K562 (cell line): ENCODE results near the gene STING1. TPM values are rescaled to one million over a fixed set of nuclear protein-coding genes. Genes with fewer than 3 reads are reported as not detected.
"Not testable (repeated sequence)": the region's sequence is repeated elsewhere in the genome, so short reads cannot be mapped to it uniquely, and the experiment has no call there.

Experiments used
- ATAC-seq: fragments of 200-7000 bp; cut with Tn5 transposase; 3 replicates; pipeline ENCODE4 v1.9.1; 2020; ENCODE audit warnings: moderate library complexity
- BruUV-seq: library from RNA; stranded (reverse); fragments of 400-500 nt; replicated peaks from 2 replicates; lab custom pipeline; 2021; lab: Mats Ljungman, UMichigan
- CTCF ChIA-PET: fragments of 300-600 bp; formaldehyde crosslinking; extraction: SDS; loops from one replicate; lab custom pipeline; 2021; ENCODE audit warnings: low intra/inter-chr PET ratio; lab: Yijun Ruan, JAX
- POLR2A ChIA-PET: fragments of 300-600, 350-650 bp; sonication (Branson Sonifier 250); formaldehyde crosslinking; extraction: SDS; loops from one replicate; lab custom pipeline; 2021; ENCODE audit warnings: antibody characterized with exemption, inconsistent platforms; lab: Yijun Ruan, JAX
- DNase-seq, 4 experiments: peaks; one replicate each; pipeline versions ENCODE4 v3.0.0 to v3.0.0-alpha.2; 2011 to 2018; ENCODE audit warnings: low spot score in 3 of 4, mixed read lengths in 3 of 4; ENCODE audit errors: extremely low read depth in 1 of 4
- FAIRE-seq: peaks from 2 replicates; lab custom pipeline; 2011; peaks lifted over from hg19 to GRCh38; lab: Jason Lieb, UNC
- H2AFZ ChIP-seq: 2 replicates; pipeline ENCODE4 v1.6.0; 2011; ENCODE audit warnings: low read depth, low read length, control low read depth, inconsistent platforms
- H3K27ac ChIP-seq: fragments of 200-600 bp; 3 replicates; pipeline ENCODE4 v1.8.0; 2011; ENCODE audit warnings: low read depth, mild to moderate bottlenecking, control low read depth, inconsistent platforms, low read length, moderate library complexity, mixed read lengths; ENCODE audit errors: extremely low read depth
- H3K27me3 ChIP-seq, 2 experiments: fragments of 300-600 bp in 1 of 2; 2 replicates in 1 of 2; 3 replicates in 1 of 2; pipeline versions ENCODE4 v1.6.0 to v1.8.0; 2011; ENCODE audit warnings: inconsistent platforms in 2 of 2, low read length in 2 of 2, mild to moderate bottlenecking in 1 of 2, mixed read lengths in 1 of 2, moderate library complexity in 1 of 2; ENCODE audit not compliant: control insufficient read depth in 2 of 2, insufficient read depth in 2 of 2
- H3K36me3 ChIP-seq: fragments of 300-600 bp; 3 replicates; pipeline ENCODE4 v1.8.0; 2011; ENCODE audit warnings: mild to moderate bottlenecking, low read length, inconsistent platforms; ENCODE audit not compliant: control insufficient read depth, insufficient read depth
- H3K4me1 ChIP-seq, 2 experiments: fragments of 200-600 bp in 1 of 2; replicated peaks in 1 of 2; 2 replicates in 1 of 2; 3 replicates in 1 of 2; pipeline versions ENCODE4 v1.5.1 to v1.8.0; 2011; ENCODE audit warnings: inconsistent platforms in 2 of 2, low read length in 2 of 2, mild to moderate bottlenecking in 1 of 2, mixed read lengths in 1 of 2, moderate library complexity in 1 of 2; ENCODE audit not compliant: control insufficient read depth in 2 of 2, insufficient read depth in 2 of 2
- H3K4me2 ChIP-seq: 2 replicates; pipeline ENCODE4 v1.6.1; 2011; ENCODE audit warnings: low read length, control low read depth, inconsistent platforms, mixed read lengths; ENCODE audit not compliant: insufficient read depth
- H3K4me3 ChIP-seq: fragments of 200-600 bp; sonication (generic), shearing (Covaris generic); 2 replicates; pipeline ENCODE4 v1.5.1; 2016; ENCODE audit warnings: control low read depth, inconsistent platforms
- H3K79me2 ChIP-seq: fragments of 200-600 bp; 3 replicates; pipeline ENCODE4 v1.8.0; 2011; ENCODE audit warnings: low read length, inconsistent platforms; ENCODE audit not compliant: control insufficient read depth, insufficient read depth
- H3K9ac ChIP-seq, 2 experiments: 2 replicates each; pipeline versions ENCODE4 v1.6.0 to v1.6.1; 2011; ENCODE audit warnings: low read depth in 2 of 2, low read length in 2 of 2, control low read depth in 1 of 2, inconsistent platforms in 1 of 2, mild to moderate bottlenecking in 1 of 2, mixed read lengths in 1 of 2; ENCODE audit not compliant: insufficient read depth in 1 of 2
- H3K9me1 ChIP-seq: one replicate; pipeline ENCODE4 v1.6.0; 2011; ENCODE audit warnings: inconsistent platforms, mild to moderate bottlenecking, low read length, moderate library complexity; ENCODE audit not compliant: control insufficient read depth, insufficient read depth
- H3K9me3 ChIP-seq: replicated peaks from 2 replicates; pipeline ENCODE4 v1.5.1; 2011; ENCODE audit warnings: low read depth, low read length, inconsistent platforms; ENCODE audit not compliant: control insufficient read depth, insufficient read depth
- H4K20me1 ChIP-seq: replicated peaks from 2 replicates; pipeline ENCODE4 v1.6.1; 2011; ENCODE audit warnings: low read length, inconsistent platforms, mixed read lengths; ENCODE audit not compliant: control insufficient read depth, insufficient read depth
- ELF2 ChIP-seq: fragments of 250-450 bp; sonication (Bioruptor Pico); IDR thresholded peaks from 2 replicates; pipeline ENCODE4 v1.5.0; 2021; ENCODE audit warnings: mild to moderate bottlenecking
- FOXK1 ChIP-seq: sonication (generic); formaldehyde crosslinking; IDR thresholded peaks from 2 replicates; pipeline ENCODE4 v1.8.0; 2022; ENCODE audit warnings: missing genetic modification reagents, mild to moderate bottlenecking, borderline replicate concordance
- HLTF ChIP-seq: fragments of 450-650 bp; IDR thresholded peaks from 2 replicates; pipeline ENCODE4 v1.6.1; 2016
- OTX1 ChIP-seq: fragments of 450-650 bp; formaldehyde crosslinking; IDR thresholded peaks from 2 replicates; pipeline ENCODE4 v1.4.0; 2022; ENCODE audit warnings: mild to moderate bottlenecking
- TRIM24 ChIP-seq, 2 experiments: fragments of 450-650 bp; IDR thresholded peaks; 2 replicates each; pipeline ENCODE4 v1.6.1; 2016
- ZKSCAN8 ChIP-seq: fragments of 200-800 bp; sonication (Bioruptor generic); IDR thresholded peaks from 2 replicates; pipeline ENCODE4 v1.6.1; 2016; ENCODE audit warnings: missing genetic modification characterization, missing compliant biosample characterization
- ZNF584 ChIP-seq: fragments of 200-800 bp; sonication (Bioruptor generic); IDR thresholded peaks from 2 replicates; pipeline ENCODE4 v1.6.1; 2016; ENCODE audit warnings: low read depth, mild to moderate bottlenecking, missing genetic modification characterization, missing compliant biosample characterization
- ZNF639 ChIP-seq, 2 experiments: fragments of 200-800 bp in 1 of 2; sonication (Bioruptor generic) in 1 of 2; sonication (generic) in 1 of 2; formaldehyde crosslinking in 1 of 2; IDR thresholded peaks in 1 of 2; conservative IDR thresholded peaks in 1 of 2; 2 replicates each; pipeline versions ENCODE4 v1.5.0 to v1.6.1; 2016 to 2020; ENCODE audit warnings: missing compliant biosample characterization in 1 of 2, missing genetic modification characterization in 1 of 2, missing genetic modification reagents in 1 of 2
- ZNF740 ChIP-seq, 3 experiments: fragments of 200-800 bp in 1 of 3; sonication (Bioruptor generic) in 1 of 3; sonication (generic) in 1 of 3; formaldehyde crosslinking in 1 of 3; IDR thresholded peaks; 2 replicates each; pipeline versions ENCODE4 v1.6.1 to v1.8.0; 2016 to 2022; ENCODE audit warnings: mild to moderate bottlenecking in 2 of 3, missing compliant biosample characterization in 2 of 3, missing genetic modification characterization in 2 of 3, missing genetic modification reagents in 1 of 3
- WGBS: fragments of 100-300 bp; shearing (Covaris generic); methylation state at CpG from one replicate; pipeline ENCODE4 v1.1.6; 2016; ENCODE audit warnings: low coverage, mixed read lengths; ENCODE audit not compliant: insufficient coverage; ENCODE audit errors: missing lambda C conversion rate; 5-methylcytosine and 5-hydroxymethylcytosine counted together
- in situ Hi-C: fragments of 300-500 bp; cut with MboI; formaldehyde crosslinking; loops from 4 replicates; pipeline ENCODE4 v1.15.0; 2018; ENCODE audit warnings: inconsistent platforms, mixed read lengths
- intact Hi-C: fragments of 100-400 bp; cut with micrococcal nuclease; formaldehyde crosslinking; loops from 2 replicates; pipeline ENCODE4 v1.14.2; 2022
- polyA plus RNA-seq, 8 experiments: library from polyadenylated mRNA; depleted of rRNA in 4 of 8; stranded (reverse) in 5 of 8; unstranded in 3 of 8; fragments of >200 nt; fragmentation: Nextera tagmentation in 2 of 8; fragmentation: Illumina TruSeq in 1 of 8; extraction: Ambion mirVana in 2 of 8; extraction: Trizol in 1 of 8; gene quantifications; 2 replicates each; pipeline versions ENCODE4 v1.2.1 to v1.2.3, GENCODE V29; 2011 to 2014; ENCODE audit warnings: inconsistent platforms in 1 of 8, missing spikeins in 1 of 8
- total RNA-seq, 7 experiments: library from RNA; depleted of rRNA in 6 of 7; stranded (reverse); fragments of >200 nt in 6 of 7; fragmentation: Illumina TruSeq in 2 of 7; extraction: Trizol in 2 of 7; gene quantifications; 2 replicates each; pipeline versions ENCODE4 v1.2.1 to v1.2.3, GENCODE V29; 2011 to 2021; ENCODE audit warnings: low replicate concordance in 1 of 7

Gene STING1
- total and polyA plus RNA-seq, 9 of the 15 experiments (the other 6 are each of a cell fraction or from before 2014, with no cell fraction given) = 20.8 to 69.1 (median 44.7) TPM

DNA sequence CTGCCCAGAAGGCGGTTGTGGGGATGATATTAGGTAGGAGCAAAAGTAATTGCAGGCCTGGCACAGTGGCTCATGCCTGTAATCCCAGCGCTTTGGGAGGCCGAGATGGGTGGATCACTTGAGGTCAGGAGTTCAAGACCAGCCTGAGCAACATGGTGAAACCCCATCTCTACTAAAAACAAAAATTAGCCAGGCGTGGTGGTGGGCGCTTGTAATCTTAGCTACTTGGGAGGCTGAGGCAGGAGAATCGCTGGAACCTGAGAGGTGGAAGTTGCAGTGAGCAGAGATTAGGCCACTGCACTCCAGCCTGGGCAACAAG lies 291 bp upstream of the STING1 start:
- peak overlapping the region in 1 of 2 experiments; percentile 80; a peak in 2 of 4 replicates for H3K9ac ChIP-seq
- peak overlapping the region; percentile 98 for H3K27ac ChIP-seq

More for the DNA sequence above, 291 bp upstream of the STING1 start:
- intact Hi-C loops = loop anchor here (1.0 to 2.0 kb wide), 3 partner anchors 20 to 80 kb away; no protein-coding TSS in a partner anchor
- DNase-seq; BruUV-seq; in situ Hi-C loops; H3K9me1 ChIP-seq; H4K20me1 ChIP-seq; ATAC-seq; H3K4me3 ChIP-seq; H3K27me3 ChIP-seq; CTCF ChIA-PET; H3K9me3 ChIP-seq; FAIRE-seq; TF ChIP-seq ZNF740 (CRISPR knock-in tag; IDR thresholded peaks at IDR 0.05): not testable (repeated sequence)
- Histone ChIP-seq H3K4me1 (peaks cover 47 to 48% of the 10 kb centered on the region in 2 experiments), H2AFZ (peak overlapping the region; percentile 99), H3K36me3 (peaks cover 20% of the 10 kb centered on the region; the same call in 2 of the 3 replicates), H3K4me2 (peak overlapping the region; percentile 91), H3K79me2 (peaks cover 41% of the 10 kb centered on the region)
- 31% methylated on average over 6 of the region's 6 CpGs for WGBS
- TF ChIP-seq ZNF639 (CRISPR knock-in tag; conservative IDR thresholded peaks at IDR 0.05 in 1 of 2, IDR thresholded peaks at IDR 0.05 in 1 of 2) (0 out of 4 replicates have a peak, but pooled peaks of 1 of the 2 experiments have one; percentile 2), ELF2 (0 out of 2 replicates have a peak, but pooled peaks have one; percentile 25), TRIM24 (IDR thresholded peaks at IDR 0.05) (0 out of 4 replicates have a peak, but pooled peaks of 1 of the 2 experiments have one; percentile 7), ZNF584 (CRISPR knock-in tag) (peak; percentile 4; the same call in 1 of the 2 replicates), ZKSCAN8 (0 out of 2 replicates have a peak, but pooled peaks have one; percentile 7), FOXK1 (CRISPR knock-in tag) (0 out of 2 replicates have a peak, but pooled peaks have one; percentile 0), OTX1 (0 out of 2 replicates have a peak, but pooled peaks have one; percentile 41), ZNF740 (tag; IDR thresholded peaks at IDR 0.05) (0 out of 4 replicates have a peak, but pooled peaks of 1 of the 2 experiments have one; percentile 30), HLTF (0 out of 2 replicates have a peak, but pooled peaks have one; percentile 27)
- POLR2A ChIA-PET = interaction anchor here (0.6 to 2.4 kb wide), 6 partner anchors 10 to 45 kb away, joined by 3 to 23 read pairs (median 6); partner anchors contain the start of gene SMIM33
